CD8-positive, alpha-beta memory T cell (primary cell): ENCODE results near the gene SDC3. TPM values are rescaled to one million over a fixed set of nuclear protein-coding genes. Genes with fewer than 3 reads are reported as not detected.
"Not testable (repeated sequence)": the region's sequence is repeated elsewhere in the genome, so short reads cannot be mapped to it uniquely, and the experiment has no call there.

Source experiments
- CTCF ChIA-PET: fragments of 350-600 bp; sonication (Branson Sonifier 250); formaldehyde crosslinking; loops from one replicate; lab custom pipeline; 2021; ENCODE audit warnings: antibody characterized with exemption; lab: Charles Lee
- POLR2A ChIA-PET: fragments of 350-600 bp; sonication (Branson Sonifier 250); formaldehyde crosslinking; loops from one replicate; lab custom pipeline; 2021; ENCODE audit warnings: antibody characterized with exemption; lab: Charles Lee
- DNase-seq, 5 donors: peaks; one replicate each; pipeline versions ENCODE4 v3.0.0 to v3.0.0-alpha.2; 2020 to 2022; ENCODE audit warnings: mixed read lengths in 1 of 5
- H3K27ac ChIP-seq: one replicate; pipeline ENCODE4 v1.7.0; 2013; ENCODE audit warnings: low read depth, mild to moderate bottlenecking, low read length, moderate library complexity
- H3K27me3 ChIP-seq: 2 replicates; pipeline ENCODE4 v1.7.0; 2013; ENCODE audit warnings: low read length, mild to moderate bottlenecking; ENCODE audit not compliant: insufficient read depth, poor library complexity, severe bottlenecking
- H3K36me3 ChIP-seq: 2 replicates; pipeline ENCODE4 v1.7.0; 2013; ENCODE audit warnings: mild to moderate bottlenecking, low read length, moderate library complexity; ENCODE audit not compliant: insufficient read depth
- H3K4me1 ChIP-seq: 2 replicates; pipeline ENCODE4 v1.7.0; 2013; ENCODE audit warnings: mild to moderate bottlenecking, low read length, moderate library complexity; ENCODE audit not compliant: insufficient read depth
- H3K4me3 ChIP-seq: 2 replicates; pipeline ENCODE4 v1.7.0; 2013; ENCODE audit warnings: mild to moderate bottlenecking, low read length
- H3K9me3 ChIP-seq: 2 replicates; pipeline ENCODE4 v1.7.0; 2013; ENCODE audit warnings: mild to moderate bottlenecking, low read length
- H3K27ac Mint-ChIP-seq, 8 donors: one replicate each; pipeline ENCODE4 v1.8.0; 2020 to 2021; ENCODE audit warnings: mixed read lengths in 8 of 8, mild to moderate bottlenecking in 6 of 8, inconsistent platforms in 3 of 8, moderate library complexity in 3 of 8
- H3K27me3 Mint-ChIP-seq, 2 donors: one replicate each; pipeline ENCODE4 v1.8.0; 2020 to 2021; ENCODE audit warnings: mixed read lengths in 2 of 2, mild to moderate bottlenecking in 1 of 2, moderate library complexity in 1 of 2
- H3K36me3 Mint-ChIP-seq, 3 donors: one replicate each; pipeline ENCODE4 v1.8.0; 2020 to 2021; ENCODE audit warnings: mixed read lengths in 3 of 3, inconsistent platforms in 1 of 3, mild to moderate bottlenecking in 1 of 3
- H3K4me1 Mint-ChIP-seq, 3 donors: one replicate each; pipeline ENCODE4 v1.8.0; 2020 to 2021; ENCODE audit warnings: mixed read lengths in 3 of 3, inconsistent platforms in 1 of 3, mild to moderate bottlenecking in 1 of 3
- H3K4me3 Mint-ChIP-seq, 7 donors: one replicate each; pipeline ENCODE4 v1.8.0; 2020 to 2021; ENCODE audit warnings: mixed read lengths in 7 of 7, mild to moderate bottlenecking in 6 of 7, moderate library complexity in 4 of 7, inconsistent platforms in 2 of 7
- H3K9me3 Mint-ChIP-seq, 5 donors: one replicate each; pipeline ENCODE4 v1.8.0; 2020 to 2022; ENCODE audit warnings: mixed read lengths in 5 of 5, mild to moderate bottlenecking in 3 of 5, moderate library complexity in 2 of 5, inconsistent platforms in 1 of 5
- polyA plus RNA-seq: library from polyadenylated mRNA; unstranded; fragments of 300-500 nt; fragmentation: Illumina TruSeq; gene quantifications from one replicate; pipeline ENCODE4 v1.2.3, GENCODE V29; 2021
- total RNA-seq, 2 experiments: library from RNA; stranded (reverse); gene quantifications; one replicate each; pipeline ENCODE4 v1.2.3, GENCODE V29; 2021

Gene SDC3
- total and polyA plus RNA-seq, 3 experiments from 2014 or later, result 0.44 TPM; not detected in 1

- Mint-ChIP-seq H3K27ac (peak overlapping the region in 2 of 8 donors; percentile 6 to 62), H3K4me1 (peaks cover 13 to 25% (median 15%) of the 10 kb centered on the region in 3 donors), H3K36me3 (peaks cover 10 to 90% (median 34%) of the 10 kb centered on the region in 3 donors)
- H3K27me3 Mint-ChIP-seq, DNase-seq, CTCF ChIA-PET, H3K4me1 ChIP-seq, H3K9me3 ChIP-seq, H3K27me3 ChIP-seq, H3K4me3 ChIP-seq, H3K4me3 Mint-ChIP-seq, H3K27ac ChIP-seq, POLR2A ChIA-PET, H3K9me3 Mint-ChIP-seq: not testable (repeated sequence)
- H3K36me3 ChIP-seq, result peaks cover 54% of the 10 kb centered on the region
These were observed 40.9 kb upstream of the SDC3 start for GRCh38 chr1:30949487-30949838.

- peaks cover 15 to 25% (median 15%) of the 10 kb centered on the region in 3 donors for H3K4me1 Mint-ChIP-seq
- H3K27me3 Mint-ChIP-seq, H3K4me1 ChIP-seq, DNase-seq, H3K4me3 Mint-ChIP-seq, H3K4me3 ChIP-seq, CTCF ChIA-PET, H3K27me3 ChIP-seq, H3K9me3 ChIP-seq, POLR2A ChIA-PET, H3K27ac ChIP-seq, H3K9me3 Mint-ChIP-seq: not testable (repeated sequence)
- peaks cover 10 to 90% (median 35%) of the 10 kb centered on the region in 3 donors for H3K36me3 Mint-ChIP-seq
- peaks cover 53% of the 10 kb centered on the region for H3K36me3 ChIP-seq
- peak overlapping the region in 4 of 8 donors; percentile 5 to 66 (median 48) for H3K27ac Mint-ChIP-seq
These were observed 40.4 kb upstream of the SDC3 start for GRCh38 chr1:30948813-30949486.

GRCh38 chr1:30948278-30948677 is 39.7 kb upstream of the SDC3 start:
- Histone ChIP-seq H3K27ac (no peak overlapping the region), H3K27me3 (no peaks in the 10 kb centered on the region), H3K36me3 (peaks cover 52% of the 10 kb centered on the region), H3K4me1 (no peaks in the 10 kb centered on the region), H3K4me3 (no peak overlapping the region), H3K9me3 (no peaks in the 10 kb centered on the region)
- no peaks in the 10 kb centered on the region for H3K27me3 Mint-ChIP-seq
- peak overlapping the region in 4 of 8 donors; percentile 47 to 82 (median 62) for H3K27ac Mint-ChIP-seq
- ChIA-PET CTCF (no interaction called here), POLR2A (no interaction called here)
- no peaks in the 10 kb centered on the region for H3K9me3 Mint-ChIP-seq
- peaks cover 8 to 89% (median 39%) of the 10 kb centered on the region in 3 donors for H3K36me3 Mint-ChIP-seq
- peaks cover 16 to 25% (median 17%) of the 10 kb centered on the region in 3 donors for H3K4me1 Mint-ChIP-seq
- DNase-seq, result no peak
- H3K4me3 Mint-ChIP-seq, result peak overlapping the region in 1 of 7 donors; percentile 27

GRCh38 chr1:30947212-30947611 is 38.7 kb upstream of the SDC3 start:
- ChIA-PET POLR2A (interaction anchor here (0.6 kb wide), 2 partner anchors 216 to 510 kb away, joined by 3 to 4 read pairs; no protein-coding TSS in a partner anchor), CTCF (interaction anchor here (0.9 kb wide), 1 partner anchor 18 kb away, joined by 3 read pairs; no protein-coding TSS in a partner anchor)
- Histone ChIP-seq H3K27ac (no peak overlapping the region), H3K27me3 (no peaks in the 10 kb centered on the region), H3K36me3 (peaks cover 52% of the 10 kb centered on the region), H3K4me3 (no peak overlapping the region), H3K9me3 (no peaks in the 10 kb centered on the region), H3K4me1 (no peaks in the 10 kb centered on the region)
- H3K9me3 Mint-ChIP-seq, result no peaks in the 10 kb centered on the region
- peaks cover 12 to 23% (median 15%) of the 10 kb centered on the region in 3 donors for H3K4me1 Mint-ChIP-seq
- H3K27ac Mint-ChIP-seq, result peak overlapping the region in 3 of 8 donors; percentile 22 to 76 (median 42)
- no peak for DNase-seq
- H3K27me3 Mint-ChIP-seq, result no peaks in the 10 kb centered on the region
- peaks cover 4 to 88% (median 33%) of the 10 kb centered on the region in 3 donors for H3K36me3 Mint-ChIP-seq
- no peak overlapping the region for H3K4me3 Mint-ChIP-seq

GRCh38 chr1:30942326-30942963 is 33.9 kb upstream of the SDC3 start:
- peaks cover 4 to 7% (median 6%) of the 10 kb centered on the region in 3 donors for H3K4me1 Mint-ChIP-seq
- Histone ChIP-seq H3K4me1 (no peaks in the 10 kb centered on the region), H3K9me3 (no peaks in the 10 kb centered on the region), H3K36me3 (peaks cover 60% of the 10 kb centered on the region), H3K4me3 (no peak overlapping the region), H3K27ac (no peak overlapping the region), H3K27me3 (no peaks in the 10 kb centered on the region)
- H3K27ac Mint-ChIP-seq, result peak overlapping the region in 4 of 8 donors; percentile 25 to 63 (median 35)
- H3K27me3 Mint-ChIP-seq, result no peaks in the 10 kb centered on the region
- no peak overlapping the region for H3K4me3 Mint-ChIP-seq
- no peak for DNase-seq
- POLR2A ChIA-PET, result interaction anchor here (0.6 kb wide), 1 partner anchor 22 kb away, joined by 3 read pairs; no protein-coding TSS in a partner anchor
- no peaks in the 10 kb centered on the region for H3K9me3 Mint-ChIP-seq
- CTCF ChIA-PET, result interaction anchor here (1.3 kb wide), 2 partner anchors 10 to 140 kb away, joined by 3 to 4 read pairs; no protein-coding TSS in a partner anchor
- peaks cover 8 to 84% (median 17%) of the 10 kb centered on the region in 3 donors for H3K36me3 Mint-ChIP-seq

GRCh38 chr1:30940541-30940940 is 32.0 kb upstream of the SDC3 start:
- peaks cover 65% of the 10 kb centered on the region for H3K36me3 ChIP-seq
- H3K27ac ChIP-seq, result no peak overlapping the region
- H3K4me3 ChIP-seq, result no peak overlapping the region
- no peak overlapping the region for H3K4me3 Mint-ChIP-seq
- CTCF ChIA-PET, result interaction anchor here (1.1 kb wide), 1 partner anchor 30 kb away, joined by 3 read pairs; no protein-coding TSS in a partner anchor
- POLR2A ChIA-PET, result no interaction called here
- H3K4me1 ChIP-seq, result no peaks in the 10 kb centered on the region
- peaks cover 17 to 83% (median 24%) of the 10 kb centered on the region in 3 donors for H3K36me3 Mint-ChIP-seq
- no peaks in the 10 kb centered on the region for H3K9me3 ChIP-seq
- peaks cover 0 to 7% (median 6%) of the 10 kb centered on the region in 3 donors for H3K4me1 Mint-ChIP-seq
- no peaks in the 10 kb centered on the region for H3K9me3 Mint-ChIP-seq
- no peaks in the 10 kb centered on the region for H3K27me3 Mint-ChIP-seq
- no peak for DNase-seq
- H3K27ac Mint-ChIP-seq, result no peak overlapping the region
- H3K27me3 ChIP-seq, result no peaks in the 10 kb centered on the region

GRCh38 chr1:30936541-30937171 is 28.1 kb upstream of the SDC3 start:
- Mint-ChIP-seq H3K27ac (peak overlapping the region in 3 of 8 donors; percentile 36 to 59 (median 55)), H3K36me3 (peaks cover 22 to 86% (median 22%) of the 10 kb centered on the region in 3 donors), H3K9me3 (no peaks in the 10 kb centered on the region), H3K4me3 (no peak overlapping the region), H3K4me1 (no peaks in the 10 kb centered on the region), H3K27me3 (no peaks in the 10 kb centered on the region)
- DNase-seq, result no peak
- peaks cover 50% of the 10 kb centered on the region for H3K36me3 ChIP-seq
- H3K27me3 ChIP-seq, result no peaks in the 10 kb centered on the region
- H3K4me3 ChIP-seq, result no peak overlapping the region
- POLR2A ChIA-PET, result no interaction called here
- CTCF ChIA-PET, result no interaction called here
- H3K9me3 ChIP-seq, result no peaks in the 10 kb centered on the region
- no peak overlapping the region for H3K27ac ChIP-seq
- no peaks in the 10 kb centered on the region for H3K4me1 ChIP-seq
